Measurements from ENCODE around the gene PWWP2B. TPM values are rescaled to one million over a fixed set of nuclear protein-coding genes. Genes with fewer than 3 reads are reported as not detected.

The PWWP2B gene
- total and polyA plus RNA-seq, 10 of the 15 experiments (the other 5 are each of a cell fraction or from before 2014, with no cell fraction given), result 0.04 to 0.87 (median 0.35) TPM; not detected in 4

- 58% methylated on average over 11 of the region's 12 CpGs for WGBS (ENCODE audit: insufficient coverage, insufficient replicate concordance, low lambda C conversion rate, missing lambda C conversion rate)
- no peaks in the 10 kb centered on the region for H4K20me1 ChIP-seq (ENCODE audit: control insufficient read depth, insufficient read depth)
- no peak for TF ChIP-seq SREBF1 (IDR thresholded peaks at IDR 0.05; ENCODE audit: low read length)
- no peak for TF ChIP-seq MYB (IDR thresholded peaks at IDR 0.05; ENCODE audit: borderline replicate concordance, low read depth, low read length)
- TF ChIP-seq PBX3 (IDR thresholded peaks at IDR 0.05; ENCODE audit: insufficient replicate concordance, low read depth, low read length), result no peak
- TF ChIP-seq BACH1 (IDR thresholded peaks at IDR 0.05; ENCODE audit: borderline replicate concordance), result no peak
- no peak for TF ChIP-seq HDAC2 (IDR thresholded peaks at IDR 0.05)
- TF ChIP-seq JUNB (IDR thresholded peaks at IDR 0.05), result no peak
- H3K36me3 ChIP-seq (ENCODE audit: control insufficient read depth in 2 of 2, insufficient read depth in 2 of 2, low read length in 1 of 2), result no peaks in the 10 kb centered on the region
- no peaks in the 10 kb centered on the region for H3K79me2 ChIP-seq (ENCODE audit: control insufficient read depth, insufficient read depth, low read length)
- H2AFZ ChIP-seq (ENCODE audit: control insufficient read depth, low read depth, low read length), result no peak overlapping the region
- ATAC-seq (no peak), DNase-seq (ENCODE audit: low read depth, low spot score) (no peak), FAIRE-seq (no peak)
- SMC1A ChIA-PET (ENCODE audit: uncharacterized antibody, unreplicated experiment), result no interaction called here
- RAD21 ChIA-PET (ENCODE audit: unreplicated experiment), result no interaction called here
- CTCF ChIA-PET, result no interaction called here
- intact Hi-C loops (cut with micrococcal nuclease; ENCODE audit: unreplicated experiment) (no loop called here), in situ Hi-C loops (cut with MboI) (no loop called here)
- BruUV-seq (replicated peaks), result no TSS peak
- no peaks in the 10 kb centered on the region for H3K9me3 ChIP-seq (replicated peaks; ENCODE audit: control insufficient read depth, insufficient read depth, low read length)
- no peak overlapping the region for H3K27ac ChIP-seq (ENCODE audit: control insufficient read depth, insufficient read depth)
- H3K27me3 ChIP-seq (replicated peaks in 1 of 2; ENCODE audit: control insufficient read depth in 2 of 2, insufficient read depth in 2 of 2, low read length in 1 of 2), result no peaks in the 10 kb centered on the region
- no peak overlapping the region for H3K4me3 ChIP-seq
- H3K9ac ChIP-seq (ENCODE audit: control insufficient read depth, insufficient read depth, low read length), result no peak overlapping the region
- H3K4me2 ChIP-seq (ENCODE audit: control insufficient read depth, insufficient read depth), result no peak overlapping the region
- H3K4me1 ChIP-seq (ENCODE audit: control insufficient read depth, insufficient read depth, low read length), result no peaks in the 10 kb centered on the region
- POLR2A ChIA-PET, result no interaction called here
Observed at GRCh38 chr10:132431537-132432175, 34.7 kb downstream of the PWWP2B start.

- ATAC-seq (no peak), FAIRE-seq (no peak), DNase-seq (ENCODE audit: low read depth, low spot score) (no peak)
- no peak for TF ChIP-seq MYC (IDR thresholded peaks at IDR 0.05; ENCODE audit: insufficient read depth, insufficient read length, insufficient replicate concordance, low read length, severe bottlenecking)
- no peak for TF ChIP-seq CBX3 (IDR thresholded peaks at IDR 0.05; ENCODE audit: borderline replicate concordance, low read depth)
- TF ChIP-seq JUNB (IDR thresholded peaks at IDR 0.05), result no peak
- TF ChIP-seq CREM (IDR thresholded peaks at IDR 0.05; ENCODE audit: low read depth), result no peak
- TF ChIP-seq RAD21 (IDR thresholded peaks at IDR 0.05; ENCODE audit: insufficient read depth, low read depth, low read length), result no peak
- TF ChIP-seq SIN3A (IDR thresholded peaks at IDR 0.05; ENCODE audit: low read depth, low read length), result no peak
- no peak for TF ChIP-seq MEF2B (IDR thresholded peaks at IDR 0.05; ENCODE audit: partially characterized antibody, poor library complexity, severe bottlenecking)
- no peak for TF ChIP-seq GATAD2B (conservative IDR thresholded peaks at IDR 0.05; ENCODE audit: low read depth)
- no peak for TF ChIP-seq RCOR1 (conservative IDR thresholded peaks at IDR 0.05; ENCODE audit: low read depth, low read length)
- Histone ChIP-seq H3K4me3 (no peak overlapping the region), H3K27me3 (replicated peaks in 1 of 2; ENCODE audit: control insufficient read depth in 2 of 2, insufficient read depth in 2 of 2, low read length in 1 of 2) (no peaks in the 10 kb centered on the region), H3K9ac (ENCODE audit: control insufficient read depth, insufficient read depth, low read length) (no peak overlapping the region), H3K4me1 (ENCODE audit: control insufficient read depth, insufficient read depth, low read length) (no peaks in the 10 kb centered on the region), H2AFZ (ENCODE audit: control insufficient read depth, low read depth, low read length) (no peak overlapping the region), H3K4me2 (ENCODE audit: control insufficient read depth, insufficient read depth) (no peak overlapping the region), H4K20me1 (ENCODE audit: control insufficient read depth, insufficient read depth) (no peaks in the 10 kb centered on the region), H3K9me3 (replicated peaks; ENCODE audit: control insufficient read depth, insufficient read depth, low read length) (no peaks in the 10 kb centered on the region), H3K27ac (ENCODE audit: control insufficient read depth, insufficient read depth) (no peak overlapping the region), H3K36me3 (ENCODE audit: control insufficient read depth in 2 of 2, insufficient read depth in 2 of 2, low read length in 1 of 2) (no peaks in the 10 kb centered on the region), H3K79me2 (ENCODE audit: control insufficient read depth, insufficient read depth, low read length) (no peaks in the 10 kb centered on the region)
- ChIA-PET SMC1A (ENCODE audit: uncharacterized antibody, unreplicated experiment) (no interaction called here), POLR2A (no interaction called here), CTCF (no interaction called here), RAD21 (ENCODE audit: unreplicated experiment) (no interaction called here)
- intact Hi-C loops (cut with micrococcal nuclease; ENCODE audit: unreplicated experiment) (no loop called here), in situ Hi-C loops (cut with MboI) (no loop called here)
- 58% methylated on average over 12 of the region's 12 CpGs for WGBS (ENCODE audit: insufficient coverage, insufficient replicate concordance, low lambda C conversion rate, missing lambda C conversion rate)
- no TSS peak for BruUV-seq (replicated peaks)
Observed at GRCh38 chr10:132432176-132432540, 35.2 kb downstream of the PWWP2B start.
